ENCODE results near the gene PTER. TPM values are rescaled to one million over a fixed set of nuclear protein-coding genes. Genes with fewer than 3 reads are reported as not detected.

The PTER gene
- total and polyA plus RNA-seq, 2 donors from 2014 or later = 16.2 to 22.2 TPM

- Histone ChIP-seq H3K27me3 (ENCODE audit: control insufficient read depth, insufficient read depth, low read length) (no peaks in the 10 kb centered on the region), H3K9me3 (ENCODE audit: control insufficient read depth in 2 of 3, insufficient read depth in 1 of 3, low read length in 3 of 3) (no peaks in the 10 kb centered on the region), H3K27ac (ENCODE audit: low read depth in 2 of 2, low read length in 2 of 2) (no peak overlapping the region), H3K4me3 (ENCODE audit: low read length in 3 of 3) (no peak overlapping the region), H3K4me1 (ENCODE audit: control insufficient read depth in 2 of 3, insufficient read depth in 2 of 3, low read depth in 1 of 3, low read length in 3 of 3) (no peaks in the 10 kb centered on the region), H3K36me3 (ENCODE audit: control insufficient read depth in 2 of 3, insufficient read depth in 3 of 3, low read length in 3 of 3) (peaks cover 0 to 4% (median 0%) of the 10 kb centered on the region in 3 donors), H3K9ac (ENCODE audit: low read length in 3 of 3) (no peak overlapping the region)
- intact Hi-C loops (cut with DNase I) = no loop called here
- FAIRE-seq (no peak), DNase-seq (no peak)
- no peak for TF ChIP-seq CTCF (IDR thresholded peaks at IDR 0.05; ENCODE audit: borderline replicate concordance, extremely low read depth, insufficient read depth)
Observed at GRCh38 chr10:16509996-16510395, 73.2 kb downstream of the PTER start.

- no peaks in the 10 kb centered on the region for H3K9me3 ChIP-seq (ENCODE audit: control insufficient read depth in 2 of 3, insufficient read depth in 1 of 3, low read length in 3 of 3)
- DNase-seq (no peak), FAIRE-seq (no peak)
- H3K36me3 ChIP-seq (ENCODE audit: control insufficient read depth in 2 of 3, insufficient read depth in 3 of 3, low read length in 3 of 3) = peaks cover 0 to 4% (median 0%) of the 10 kb centered on the region in 3 donors
- no peak overlapping the region for H3K27ac ChIP-seq (ENCODE audit: low read depth in 2 of 2, low read length in 2 of 2)
- no peak overlapping the region for H3K9ac ChIP-seq (ENCODE audit: low read length in 3 of 3)
- TF ChIP-seq CTCF (IDR thresholded peaks at IDR 0.05; ENCODE audit: borderline replicate concordance, extremely low read depth, insufficient read depth) = no peak
- no peaks in the 10 kb centered on the region for H3K27me3 ChIP-seq (ENCODE audit: control insufficient read depth, insufficient read depth, low read length)
- H3K4me3 ChIP-seq (ENCODE audit: low read length in 3 of 3) = no peak overlapping the region
- intact Hi-C loops (cut with DNase I) = no loop called here
- H3K4me1 ChIP-seq (ENCODE audit: control insufficient read depth in 2 of 3, insufficient read depth in 2 of 3, low read depth in 1 of 3, low read length in 3 of 3) = no peaks in the 10 kb centered on the region
Observed at GRCh38 chr10:16510843-16511242, 74.0 kb downstream of the PTER start.

- Histone ChIP-seq H3K4me3 (ENCODE audit: low read length in 3 of 3) (no peak overlapping the region), H3K36me3 (ENCODE audit: control insufficient read depth in 2 of 3, insufficient read depth in 3 of 3, low read length in 3 of 3) (no peaks in the 10 kb centered on the region), H3K9me3 (ENCODE audit: control insufficient read depth in 2 of 3, insufficient read depth in 1 of 3, low read length in 3 of 3) (no peaks in the 10 kb centered on the region), H3K27ac (ENCODE audit: low read depth in 2 of 2, low read length in 2 of 2) (no peak overlapping the region), H3K4me1 (ENCODE audit: control insufficient read depth in 2 of 3, insufficient read depth in 2 of 3, low read depth in 1 of 3, low read length in 3 of 3) (peaks cover 0 to 8% (median 0%) of the 10 kb centered on the region in 3 donors), H3K9ac (ENCODE audit: low read length in 3 of 3) (no peak overlapping the region), H3K27me3 (ENCODE audit: control insufficient read depth, insufficient read depth, low read length) (peaks cover 29% of the 10 kb centered on the region)
- intact Hi-C loops (cut with DNase I) = no loop called here
- no peak for FAIRE-seq
- no peak for TF ChIP-seq CTCF (IDR thresholded peaks at IDR 0.05; ENCODE audit: borderline replicate concordance, extremely low read depth, insufficient read depth)
- DNase-seq = peak in 2 of 5 donors; percentile 3 to 12
Observed at GRCh38 chr10:16518822-16519221, 82.0 kb downstream of the PTER start.
